Bronchial epithelial cell (primary cell): Measurements from ENCODE around the gene LRRC41. TPM values are rescaled to one million over a fixed set of nuclear protein-coding genes. Genes with fewer than 3 reads are reported as not detected.

Experiments
- DNase-seq: peaks from one replicate; pipeline ENCODE4 v3.0.0-alpha.2; 2010; ENCODE audit warnings: low read depth
- FAIRE-seq: peaks from 2 replicates; lab custom pipeline; 2011; peaks lifted over from hg19 to GRCh38; lab: Jason Lieb, UNC
- H3K27me3 ChIP-seq: 2 replicates; pipeline ENCODE4 v1.5.1; 2011; ENCODE audit warnings: low read length; ENCODE audit not compliant: control insufficient read depth, insufficient read depth
- H3K36me3 ChIP-seq: 2 replicates; pipeline ENCODE4 v1.5.1; 2011; ENCODE audit warnings: low read length; ENCODE audit not compliant: control insufficient read depth, insufficient read depth
- H3K4me3 ChIP-seq: 2 replicates; pipeline ENCODE4 v1.5.1; 2011; ENCODE audit warnings: mild to moderate bottlenecking, low read depth, low read length, control low read depth
- total RNA-seq: library from RNA; depleted of rRNA; stranded (reverse); fragments of >200 nt; gene quantifications from 2 replicates; pipeline ENCODE4 v1.2.1, GENCODE V29; 2014
- TF ChIP-seq, protein P1 (sequence below): IDR thresholded peaks from 2 replicates; pipeline ENCODE4 v1.5.1; 2011; ENCODE audit warnings: mild to moderate bottlenecking, moderate library complexity, low read length, control low read depth, inconsistent platforms; ENCODE audit not compliant: insufficient read depth, severe bottlenecking

LRRC41 gene
- total RNA-seq, 1 donor from 2014 or later, result 53.7 TPM

DNA sequence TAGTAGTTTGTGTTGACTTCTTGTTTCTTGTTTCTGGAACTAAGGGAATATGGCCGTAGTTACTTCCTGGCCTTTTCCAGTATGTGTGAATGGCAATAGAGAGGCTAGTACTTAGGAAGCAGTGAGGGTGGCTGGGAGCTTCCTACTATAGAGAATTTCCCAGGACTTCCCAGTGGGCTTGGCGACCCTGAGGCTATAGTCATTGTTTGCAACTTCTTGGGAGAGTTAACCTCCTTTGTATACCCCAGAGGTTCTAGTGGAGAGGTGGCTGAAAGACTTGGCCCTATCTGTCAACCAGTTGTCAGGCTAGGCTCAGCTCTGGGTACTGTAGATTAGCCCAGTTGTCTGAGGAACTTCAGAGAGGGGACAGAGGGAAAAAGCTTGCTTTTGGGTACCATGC lies 40.3 kb downstream of the LRRC41 start:
- Histone ChIP-seq H3K36me3 (peaks cover 1% of the 10 kb centered on the region), H3K4me3 (no peak overlapping the region), H3K27me3 (no peaks in the 10 kb centered on the region)
- TF ChIP-seq, protein P1, sequence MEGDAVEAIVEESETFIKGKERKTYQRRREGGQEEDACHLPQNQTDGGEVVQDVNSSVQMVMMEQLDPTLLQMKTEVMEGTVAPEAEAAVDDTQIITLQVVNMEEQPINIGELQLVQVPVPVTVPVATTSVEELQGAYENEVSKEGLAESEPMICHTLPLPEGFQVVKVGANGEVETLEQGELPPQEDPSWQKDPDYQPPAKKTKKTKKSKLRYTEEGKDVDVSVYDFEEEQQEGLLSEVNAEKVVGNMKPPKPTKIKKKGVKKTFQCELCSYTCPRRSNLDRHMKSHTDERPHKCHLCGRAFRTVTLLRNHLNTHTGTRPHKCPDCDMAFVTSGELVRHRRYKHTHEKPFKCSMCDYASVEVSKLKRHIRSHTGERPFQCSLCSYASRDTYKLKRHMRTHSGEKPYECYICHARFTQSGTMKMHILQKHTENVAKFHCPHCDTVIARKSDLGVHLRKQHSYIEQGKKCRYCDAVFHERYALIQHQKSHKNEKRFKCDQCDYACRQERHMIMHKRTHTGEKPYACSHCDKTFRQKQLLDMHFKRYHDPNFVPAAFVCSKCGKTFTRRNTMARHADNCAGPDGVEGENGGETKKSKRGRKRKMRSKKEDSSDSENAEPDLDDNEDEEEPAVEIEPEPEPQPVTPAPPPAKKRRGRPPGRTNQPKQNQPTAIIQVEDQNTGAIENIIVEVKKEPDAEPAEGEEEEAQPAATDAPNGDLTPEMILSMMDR, result no peak
- peak; percentile 70 for FAIRE-seq
- DNase-seq, result no peak

DNA sequence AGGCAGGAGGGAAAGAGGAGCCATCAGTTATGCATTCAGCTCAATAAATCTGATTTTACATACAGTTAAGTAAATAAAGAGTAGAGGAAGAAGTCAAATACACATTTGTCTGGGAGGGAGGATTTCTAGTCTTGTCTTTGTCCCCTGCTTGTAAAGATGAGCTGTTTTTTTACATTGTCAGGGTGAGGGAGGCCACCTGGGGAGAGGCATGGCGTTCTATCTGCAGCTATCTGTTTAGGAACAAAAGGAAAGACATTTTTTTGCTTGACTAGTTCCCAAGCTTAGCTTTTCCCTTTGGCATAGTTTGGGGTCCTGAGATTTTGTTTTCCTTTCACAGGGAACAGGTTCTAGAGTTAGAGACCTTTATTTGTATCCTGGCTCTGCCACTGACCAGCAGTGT lies 40.9 kb downstream of the LRRC41 start:
- TF ChIP-seq, protein P1, result no peak
- Histone ChIP-seq H3K27me3 (no peaks in the 10 kb centered on the region), H3K36me3 (peaks cover 1% of the 10 kb centered on the region), H3K4me3 (no peak overlapping the region)
- DNase-seq (no peak), FAIRE-seq (no peak)

DNA sequence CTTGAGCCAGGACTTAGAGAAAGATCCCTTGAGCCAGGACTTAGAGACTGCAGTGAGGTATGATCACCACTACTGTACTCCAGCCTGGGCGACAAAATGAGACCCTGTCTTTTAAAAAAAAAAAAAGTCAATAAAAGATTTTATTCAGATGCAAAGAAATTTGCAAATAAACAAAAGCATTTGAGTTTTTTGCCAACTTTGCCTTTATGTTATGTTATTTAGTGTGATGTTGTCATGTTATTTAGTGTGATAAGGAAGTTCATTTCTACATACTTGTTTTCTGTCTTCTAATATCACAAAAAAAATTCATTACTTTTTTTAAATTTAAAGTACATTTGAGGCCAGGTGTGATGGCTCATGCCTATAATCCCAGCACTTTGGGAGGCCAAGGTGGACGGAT lies 46.9 kb downstream of the LRRC41 start:
- Histone ChIP-seq H3K27me3 (no peaks in the 10 kb centered on the region), H3K36me3 (no peaks in the 10 kb centered on the region), H3K4me3 (no peak overlapping the region)
- DNase-seq (no peak), FAIRE-seq (no peak)
- TF ChIP-seq, protein P1, result no peak

DNA sequence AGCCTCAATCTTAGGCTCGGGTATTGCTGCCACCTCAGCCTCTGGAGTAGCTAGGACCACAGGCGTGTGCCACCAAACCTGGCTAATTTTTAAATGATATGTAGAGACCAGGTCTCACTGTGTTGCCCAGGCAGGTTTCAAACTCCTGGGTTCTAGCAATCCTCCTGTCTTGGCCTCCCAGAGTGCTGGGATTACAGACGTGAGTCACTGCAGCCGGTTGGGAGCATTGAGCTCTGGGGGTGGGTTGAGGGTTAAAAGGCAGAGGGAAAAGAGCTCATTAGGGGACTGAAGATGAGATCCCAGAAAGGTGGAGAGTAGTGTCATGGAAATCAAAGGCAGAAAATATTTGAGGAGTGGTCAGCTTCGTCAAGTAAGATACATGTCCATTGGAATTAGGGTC lies 48.7 kb downstream of the LRRC41 start:
- H3K36me3 ChIP-seq, result no peaks in the 10 kb centered on the region

DNA sequence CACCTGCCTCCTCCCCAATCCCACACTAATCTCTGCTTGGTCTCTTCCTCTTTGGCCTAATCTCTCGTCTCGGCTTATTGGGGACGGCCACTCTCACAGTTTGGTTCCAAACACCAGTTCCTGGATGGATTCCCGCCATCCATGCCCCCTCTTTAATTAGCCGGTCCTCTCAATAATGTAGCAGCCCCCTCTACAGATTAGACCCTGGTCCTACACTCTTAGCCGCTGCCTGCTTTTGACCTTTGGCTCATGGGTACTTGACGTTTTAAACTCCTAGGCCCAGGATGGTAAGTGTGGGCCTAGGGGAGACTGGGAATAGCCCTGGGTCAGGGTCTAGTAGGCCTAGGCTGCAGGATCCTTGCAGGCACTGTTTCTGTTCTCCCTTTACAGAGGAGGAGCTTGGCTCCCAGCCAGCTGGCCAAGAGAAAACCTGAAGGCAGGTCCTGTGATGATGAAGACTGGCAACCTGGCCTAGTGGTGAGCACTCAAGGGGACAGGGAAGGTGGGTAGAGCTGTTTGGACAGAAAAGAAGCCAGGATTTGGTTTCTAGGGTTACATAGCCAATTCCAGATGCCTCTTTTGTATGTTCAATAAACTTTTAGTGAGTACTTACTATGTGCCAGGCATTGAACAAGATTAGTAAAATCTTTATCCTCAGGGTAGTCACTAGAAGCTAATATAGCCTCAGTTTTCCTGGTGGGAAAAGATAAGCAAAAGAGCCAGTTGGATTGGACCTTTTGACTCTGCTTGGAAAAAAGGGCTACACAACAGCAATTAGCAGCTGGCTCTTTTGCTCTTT lies 55.1 kb downstream of the LRRC41 start:
- DNase-seq, result peak; percentile 35
- TF ChIP-seq, protein P1, result no peak
- Histone ChIP-seq H3K4me3 (peak overlapping the region; percentile 49), H3K36me3 (no peaks in the 10 kb centered on the region), H3K27me3 (no peaks in the 10 kb centered on the region)
- no peak for FAIRE-seq

More for the DNA sequence above, 48.7 kb downstream of the LRRC41 start:
- no peak for DNase-seq
- no peak overlapping the region for H3K4me3 ChIP-seq
- TF ChIP-seq, protein P1, result no peak
- H3K27me3 ChIP-seq, result no peaks in the 10 kb centered on the region
- FAIRE-seq, result no peak
